K562 (cell line): ENCODE measurements around the gene TMEM217. TPM values are rescaled to one million over a fixed set of nuclear protein-coding genes. Genes with fewer than 3 reads are reported as not detected.
A peak's percentile ranks its signal among the peaks of the same experiment; 100 is the strongest.

Source experiments
- ARID1B ChIP-seq: fragments of 450-650 bp; IDR thresholded peaks from 2 replicates; pipeline ENCODE4 v1.6.1; 2016; ENCODE audit warnings: antibody characterized with exemption, mild to moderate bottlenecking, inconsistent platforms
- ATF3 ChIP-seq, 2 experiments: fragments of 450-650 bp in 1 of 2; sonication (generic) in 1 of 2; formaldehyde crosslinking in 1 of 2; IDR thresholded peaks in 1 of 2; conservative IDR thresholded peaks in 1 of 2; 2 replicates each; pipeline versions ENCODE4 v1.6.1 to v1.8.1; 2016 to 2023; ENCODE audit warnings: mild to moderate bottlenecking in 2 of 2, moderate library complexity in 2 of 2, inconsistent platforms in 1 of 2, missing genetic modification reagents in 1 of 2
- EP300 ChIP-seq: IDR thresholded peaks from 2 replicates; pipeline ENCODE4 v1.6.1; 2012; ENCODE audit warnings: low read length, improper control_type of control experiment
- ETV1 ChIP-seq: fragments of 450-650 bp; conservative IDR thresholded peaks from 2 replicates; pipeline ENCODE4 v1.6.1; 2016; ENCODE audit warnings: missing genetic modification characterization, control low read depth, low read depth, missing compliant biosample characterization
- GATAD2B ChIP-seq: fragments of 450-650 bp; IDR thresholded peaks from 2 replicates; pipeline ENCODE4 v1.6.1; 2017; ENCODE audit warnings: mild to moderate bottlenecking, borderline replicate concordance
- IRF2 ChIP-seq: sonication (generic); formaldehyde crosslinking; IDR thresholded peaks from 2 replicates; pipeline ENCODE4 v1.8.1; 2022; ENCODE audit warnings: mild to moderate bottlenecking, missing genetic modification reagents
- MITF ChIP-seq: IDR thresholded peaks from 2 replicates; pipeline ENCODE4 v1.6.1; 2014; ENCODE audit warnings: antibody characterized with exemption
- MYBL2 ChIP-seq, 2 experiments: fragments of 450-650 bp in 1 of 2; sonication (generic) in 1 of 2; formaldehyde crosslinking in 1 of 2; IDR thresholded peaks; 2 replicates each; pipeline versions ENCODE4 v1.6.1 to v1.8.1; 2017 to 2022; ENCODE audit warnings: borderline replicate concordance in 1 of 2, inconsistent platforms in 1 of 2, low read depth in 1 of 2, mild to moderate bottlenecking in 1 of 2, missing genetic modification reagents in 1 of 2, moderate library complexity in 1 of 2
- NCOR1 ChIP-seq: fragments of 450-650 bp; IDR thresholded peaks from 2 replicates; pipeline ENCODE4 v1.6.1; 2016; ENCODE audit warnings: mild to moderate bottlenecking, moderate library complexity
- PHF21A ChIP-seq: fragments of 450-650 bp; IDR thresholded peaks from 2 replicates; pipeline ENCODE4 v1.6.1; 2017; ENCODE audit warnings: low read depth, borderline replicate concordance
- SIX5 ChIP-seq, 2 experiments: IDR thresholded peaks; 2 replicates each; pipeline ENCODE4 v1.6.1; 2011; ENCODE audit warnings: low read length in 2 of 2, borderline replicate concordance in 1 of 2, low read depth in 1 of 2, mild to moderate bottlenecking in 1 of 2, moderate library complexity in 1 of 2; ENCODE audit not compliant: insufficient read depth in 1 of 2
- SMARCA4 ChIP-seq: fragments of 450-650 bp; IDR thresholded peaks from 2 replicates; pipeline ENCODE4 v1.6.1; 2016
- TCF15 ChIP-seq: fragments of 250-450 bp; sonication (Bioruptor Pico); IDR thresholded peaks from 2 replicates; pipeline ENCODE4 v1.8.0; 2022; ENCODE audit warnings: moderate library complexity, mild to moderate bottlenecking, inconsistent platforms
- TEAD1 ChIP-seq, 2 experiments: fragments of 450-650 bp in 1 of 2; sonication (generic) in 1 of 2; formaldehyde crosslinking; IDR thresholded peaks; 2 replicates each; pipeline versions ENCODE4 v1.4.0 to v1.8.0; 2020 to 2022; ENCODE audit warnings: mild to moderate bottlenecking in 2 of 2, missing genetic modification reagents in 1 of 2
- TOE1 ChIP-seq, 2 experiments: fragments of 450-650 bp in 1 of 2; sonication (generic) in 1 of 2; formaldehyde crosslinking in 1 of 2; IDR thresholded peaks; 2 replicates each; pipeline versions ENCODE4 v1.7.1 to v1.8.0; 2016 to 2022; ENCODE audit warnings: borderline replicate concordance in 2 of 2, mild to moderate bottlenecking in 2 of 2, antibody characterized with exemption in 1 of 2, inconsistent platforms in 1 of 2, low read depth in 1 of 2, missing genetic modification reagents in 1 of 2, moderate library complexity in 1 of 2
- U2AF2 ChIP-seq: fragments of 200-400 bp; formaldehyde crosslinking; optimal IDR thresholded peaks from 2 replicates; pipeline ENCODE3; 2017; ENCODE audit warnings: low read depth, mild to moderate bottlenecking, low read length
- ZNF217 ChIP-seq: sonication (generic); formaldehyde crosslinking; IDR thresholded peaks from 2 replicates; pipeline ENCODE4 v1.8.0; 2022; ENCODE audit warnings: mild to moderate bottlenecking, missing genetic modification reagents
- ZNF232 ChIP-seq: sonication (generic); formaldehyde crosslinking; IDR thresholded peaks from 2 replicates; pipeline ENCODE4 v1.8.0; 2022; ENCODE audit warnings: mild to moderate bottlenecking, missing genetic modification reagents
- ZNF324 ChIP-seq: fragments of 250-450 bp; sonication (Bioruptor Pico); IDR thresholded peaks from 2 replicates; pipeline ENCODE4 v1.4.0; 2020; ENCODE audit warnings: mild to moderate bottlenecking
- ZNF449 ChIP-seq: fragments of 250-450 bp; sonication (Bioruptor Pico); IDR thresholded peaks from 2 replicates; pipeline ENCODE4 v1.8.0; 2022; ENCODE audit warnings: moderate library complexity, mild to moderate bottlenecking, inconsistent platforms
- ZNF707 ChIP-seq: fragments of 250-450 bp; sonication (Bioruptor Pico); conservative IDR thresholded peaks from 2 replicates; pipeline ENCODE4 v1.8.0; 2022; ENCODE audit warnings: inconsistent platforms, mild to moderate bottlenecking, moderate library complexity
- ZNF76 ChIP-seq: fragments of 250-450 bp; sonication (Bioruptor Pico); IDR thresholded peaks from 2 replicates; pipeline ENCODE4 v1.4.0; 2020; ENCODE audit warnings: mild to moderate bottlenecking, moderate library complexity, borderline replicate concordance
- polyA plus RNA-seq, 8 experiments: library from polyadenylated mRNA; depleted of rRNA in 4 of 8; stranded (reverse) in 5 of 8; unstranded in 3 of 8; fragments of >200 nt; fragmentation: Nextera tagmentation in 2 of 8; fragmentation: Illumina TruSeq in 1 of 8; extraction: Ambion mirVana in 2 of 8; extraction: Trizol in 1 of 8; gene quantifications; 2 replicates each; pipeline versions ENCODE4 v1.2.1 to v1.2.3, GENCODE V29; 2011 to 2014; ENCODE audit warnings: inconsistent platforms in 1 of 8, missing spikeins in 1 of 8
- total RNA-seq, 7 experiments: library from RNA; depleted of rRNA in 6 of 7; stranded (reverse); fragments of >200 nt in 6 of 7; fragmentation: Illumina TruSeq in 2 of 7; extraction: Trizol in 2 of 7; gene quantifications; 2 replicates each; pipeline versions ENCODE4 v1.2.1 to v1.2.3, GENCODE V29; 2011 to 2021; ENCODE audit warnings: low replicate concordance in 1 of 7

TMEM217 gene
- total and polyA plus RNA-seq, 9 of the 15 experiments (the other 6 are each of a cell fraction or from before 2014, with no cell fraction given) = 1.3 to 8.0 (median 1.9) TPM

GRCh38 chr6:37176268-37177076, 81.5 kb downstream of the TMEM217 start (continued):
- peak; percentile 45; the same call in 1 of the 2 replicates for TF ChIP-seq ATF3 (IDR thresholded peaks at IDR 0.05)
- TF ChIP-seq ATF3 (CRISPR knock-in tag; conservative IDR thresholded peaks at IDR 0.05) = no peak
- no peak for TF ChIP-seq U2AF2
- TF ChIP-seq MITF = no peak
- TF ChIP-seq NCOR1 = no peak
- no peak for TF ChIP-seq ZNF217 (CRISPR knock-in tag)
- TF ChIP-seq ZNF76 = 0 out of 2 replicates have a peak, but pooled peaks have one; percentile 34
- TF ChIP-seq EP300 = peak; percentile 5; the same call in 1 of the 2 replicates
- TF ChIP-seq ARID1B = no peak
- TF ChIP-seq TOE1 (IDR thresholded peaks at IDR 0.05; ENCODE audit: borderline replicate concordance) = peak; percentile 41; the same call in 1 of the 2 replicates
- TF ChIP-seq TOE1 (CRISPR knock-in tag; IDR thresholded peaks at IDR 0.05; ENCODE audit: borderline replicate concordance, low read depth) = peak; percentile 87; the same call in 1 of the 2 replicates
- TF ChIP-seq SMARCA4 = peak; percentile 49; the same call in 1 of the 2 replicates
- TF ChIP-seq PHF21A = no peak
- no peak; a peak in 1 of 4 replicates for TF ChIP-seq TEAD1 (CRISPR knock-in tag; IDR thresholded peaks at IDR 0.05)
- TF ChIP-seq IRF2 (CRISPR knock-in tag) = no peak
- TF ChIP-seq MYBL2 (IDR thresholded peaks at IDR 0.05; ENCODE audit: low read depth) = no peak
- TF ChIP-seq MYBL2 (CRISPR knock-in tag; IDR thresholded peaks at IDR 0.05; ENCODE audit: borderline replicate concordance) = no peak
- no peak for TF ChIP-seq GATAD2B
- no peak for TF ChIP-seq ETV1
- TF ChIP-seq ZNF324 (CRISPR knock-in tag) = peak; percentile 61; the same call in 1 of the 2 replicates
- no peak for TF ChIP-seq SIX5 (IDR thresholded peaks at IDR 0.05; ENCODE audit: borderline replicate concordance in 1 of 2, insufficient read depth in 1 of 2, low read depth in 1 of 2, low read length in 2 of 2)
- peak; percentile 55; the same call in 1 of the 2 replicates for TF ChIP-seq ZNF449 (CRISPR knock-in tag)
- TF ChIP-seq ZNF232 (CRISPR knock-in tag) = no peak
- no peak for TF ChIP-seq ZNF707 (CRISPR knock-in tag)
- no peak for TF ChIP-seq TCF15 (CRISPR knock-in tag)
